HG02588 (cell line): ENCODE measurements around the gene CNNM4.
A peak's percentile ranks its signal among the peaks of the same experiment; 100 is the strongest.

Experiments
- ATAC-seq: cut with Tn5 transposase; IDR thresholded peaks from one replicate; pipeline ENCODE4 v1.9.1; 2021; ENCODE audit warnings: mild to moderate bottlenecking, moderate library complexity; ENCODE audit not compliant: unreplicated experiment

CNNM4 gene

GRCh38 chr2:96758987-96759386 lies 1.7 kb upstream of the CNNM4 start:
- ATAC-seq: no peak

DNA sequence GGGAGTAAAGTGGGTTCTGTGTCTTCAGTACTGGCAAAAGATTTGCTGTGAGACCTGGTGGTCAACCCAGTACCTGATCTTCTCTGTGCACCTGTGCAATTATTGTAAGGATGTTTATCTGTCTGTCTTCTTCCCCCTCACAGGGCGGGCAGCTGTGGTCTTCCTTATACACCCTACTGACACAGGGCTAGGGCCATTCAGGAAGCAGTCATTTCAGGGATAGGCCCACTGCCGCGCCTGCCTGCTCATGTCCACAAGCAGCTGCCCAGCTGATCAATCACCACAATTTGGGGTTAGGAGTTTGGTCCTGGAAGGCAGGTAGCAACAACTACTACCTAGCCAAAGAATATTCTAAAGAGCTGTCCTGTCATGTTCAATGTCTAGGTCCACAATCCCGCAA lies 1.2 kb upstream of the CNNM4 start:
- no peak for ATAC-seq

DNA sequence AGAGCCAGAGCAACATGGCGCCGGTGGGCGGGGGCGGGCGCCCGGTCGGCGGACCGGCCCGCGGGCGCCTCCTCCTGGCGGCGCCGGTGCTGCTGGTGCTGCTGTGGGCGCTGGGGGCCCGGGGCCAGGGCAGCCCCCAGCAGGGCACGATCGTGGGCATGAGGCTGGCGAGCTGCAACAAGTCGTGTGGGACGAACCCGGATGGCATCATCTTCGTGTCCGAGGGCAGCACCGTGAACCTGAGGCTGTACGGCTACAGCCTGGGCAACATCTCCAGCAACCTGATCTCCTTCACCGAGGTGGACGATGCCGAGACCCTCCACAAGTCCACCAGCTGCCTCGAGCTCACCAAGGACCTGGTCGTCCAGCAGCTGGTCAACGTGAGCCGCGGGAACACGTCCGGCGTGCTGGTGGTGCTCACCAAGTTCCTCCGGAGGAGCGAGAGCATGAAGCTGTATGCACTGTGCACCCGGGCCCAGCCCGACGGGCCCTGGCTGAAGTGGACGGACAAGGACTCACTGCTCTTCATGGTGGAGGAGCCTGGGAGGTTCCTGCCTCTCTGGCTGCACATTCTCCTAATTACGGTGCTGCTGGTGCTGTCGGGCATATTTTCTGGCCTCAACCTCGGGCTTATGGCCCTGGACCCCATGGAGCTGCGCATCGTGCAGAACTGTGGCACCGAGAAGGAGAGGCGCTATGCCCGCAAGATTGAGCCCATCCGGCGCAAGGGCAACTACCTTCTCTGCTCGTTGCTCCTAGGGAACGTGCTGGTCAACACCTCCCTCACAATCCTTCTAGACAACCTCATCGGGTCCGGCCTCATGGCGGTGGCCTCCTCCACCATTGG lies 507 bp downstream of the CNNM4 start:
- peak; percentile 10 for ATAC-seq

GRCh38 chr2:96762529-96763311 lies 2.0 kb downstream of the CNNM4 start:
- no peak for ATAC-seq

GRCh38 chr2:96763511-96764252 lies 3.0 kb downstream of the CNNM4 start:
- no peak for ATAC-seq

- ATAC-seq: no peak
Measured at GRCh38 chr2:96764253-96764637, 3.5 kb downstream of the CNNM4 start.

DNA sequence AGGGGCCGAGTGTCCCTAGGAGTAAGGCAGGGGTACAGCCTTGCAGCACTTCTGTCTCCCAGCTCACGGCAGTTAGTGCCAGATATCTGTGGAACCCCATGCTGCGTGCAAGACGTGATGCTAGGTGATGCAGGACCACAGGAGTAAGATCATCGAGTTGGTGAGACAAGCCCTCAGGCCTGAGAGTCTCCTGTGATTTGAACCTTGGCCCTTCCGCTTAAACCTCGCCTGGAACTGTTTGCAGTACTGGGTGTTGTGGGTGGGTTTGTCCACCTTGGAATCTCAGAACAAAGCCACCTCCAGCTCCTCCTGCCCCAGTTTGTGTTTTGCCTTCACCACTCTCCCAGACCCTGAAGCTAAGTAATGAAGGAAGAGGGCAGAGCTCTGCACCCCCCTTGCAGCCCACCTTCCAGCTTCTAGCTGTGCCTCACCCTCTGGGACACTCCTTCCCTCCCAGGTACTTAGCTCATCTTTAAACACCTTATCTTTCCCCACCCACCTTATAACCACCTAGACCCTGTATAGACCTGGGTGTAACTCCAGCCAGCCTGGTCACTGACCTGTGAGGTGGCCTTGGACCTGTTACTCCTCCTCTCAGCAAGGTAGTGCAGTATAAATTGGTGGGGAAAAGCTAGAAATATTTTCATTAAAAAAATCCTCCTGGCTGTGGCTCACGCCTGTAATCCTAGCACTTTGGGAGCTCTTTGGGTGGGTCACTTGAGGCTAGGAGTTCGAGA lies 6.6 kb downstream of the CNNM4 start:
- ATAC-seq: no peak

GRCh38 chr2:96768083-96768561 lies 7.4 kb downstream of the CNNM4 start:
- ATAC-seq: no peak

DNA sequence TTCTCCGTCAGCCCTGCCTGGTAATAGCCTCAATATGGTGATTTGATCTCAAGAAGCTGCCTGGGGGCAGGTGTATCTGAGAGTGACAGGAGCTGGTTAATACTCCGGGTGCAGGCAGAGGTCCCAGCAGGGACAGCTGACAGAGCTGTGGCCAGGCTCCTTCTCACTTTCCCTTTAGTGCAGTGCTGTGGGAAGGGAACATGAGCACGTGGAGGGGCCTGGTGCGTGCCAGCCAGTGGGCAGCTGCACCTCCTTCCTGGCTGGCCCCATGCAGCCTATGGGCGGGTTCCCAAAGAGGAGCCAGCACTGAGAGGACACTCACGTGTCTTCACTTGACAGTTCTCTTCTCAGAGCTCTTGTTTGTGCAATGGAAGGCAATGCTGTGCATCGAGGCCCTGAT lies 9.1 kb downstream of the CNNM4 start:
- no peak for ATAC-seq

DNA sequence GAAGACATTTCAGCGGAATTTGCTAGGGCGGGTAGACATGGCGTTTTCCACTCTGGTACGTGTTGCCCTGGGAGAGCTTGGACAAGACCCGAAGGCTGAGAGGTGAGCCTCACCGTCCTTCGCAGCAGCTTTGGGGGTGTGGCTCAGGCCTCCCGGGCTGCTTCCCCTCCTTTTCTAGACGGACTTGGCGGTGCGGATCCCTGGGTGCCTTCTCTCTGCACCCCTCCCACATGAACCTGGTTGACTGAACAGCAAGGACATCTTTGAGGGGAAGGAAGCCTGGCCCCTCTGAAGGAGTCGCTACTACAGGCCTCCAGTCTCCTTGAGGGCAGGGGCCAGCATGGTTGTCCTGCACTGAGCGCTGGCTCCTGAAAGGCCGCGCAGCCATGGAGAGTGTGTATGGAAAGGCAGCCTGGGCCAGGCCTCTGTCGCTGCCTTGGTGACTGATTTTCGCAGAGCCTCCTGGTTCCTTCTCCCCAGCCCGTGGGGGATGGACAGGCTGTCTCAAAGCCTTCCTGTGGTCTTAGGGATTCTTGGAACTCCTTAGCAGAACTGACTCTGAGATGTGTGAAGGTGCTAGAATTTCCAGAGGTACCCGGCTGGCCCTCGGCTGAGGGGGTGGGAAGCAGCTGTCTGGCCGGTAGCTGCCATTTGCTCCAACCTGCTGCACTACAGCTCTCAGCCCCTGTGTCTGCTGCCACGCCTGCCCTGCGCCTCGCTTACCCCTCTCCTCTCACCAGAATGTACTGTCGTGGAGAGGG lies 9.9 kb downstream of the CNNM4 start:
- no peak for ATAC-seq

DNA sequence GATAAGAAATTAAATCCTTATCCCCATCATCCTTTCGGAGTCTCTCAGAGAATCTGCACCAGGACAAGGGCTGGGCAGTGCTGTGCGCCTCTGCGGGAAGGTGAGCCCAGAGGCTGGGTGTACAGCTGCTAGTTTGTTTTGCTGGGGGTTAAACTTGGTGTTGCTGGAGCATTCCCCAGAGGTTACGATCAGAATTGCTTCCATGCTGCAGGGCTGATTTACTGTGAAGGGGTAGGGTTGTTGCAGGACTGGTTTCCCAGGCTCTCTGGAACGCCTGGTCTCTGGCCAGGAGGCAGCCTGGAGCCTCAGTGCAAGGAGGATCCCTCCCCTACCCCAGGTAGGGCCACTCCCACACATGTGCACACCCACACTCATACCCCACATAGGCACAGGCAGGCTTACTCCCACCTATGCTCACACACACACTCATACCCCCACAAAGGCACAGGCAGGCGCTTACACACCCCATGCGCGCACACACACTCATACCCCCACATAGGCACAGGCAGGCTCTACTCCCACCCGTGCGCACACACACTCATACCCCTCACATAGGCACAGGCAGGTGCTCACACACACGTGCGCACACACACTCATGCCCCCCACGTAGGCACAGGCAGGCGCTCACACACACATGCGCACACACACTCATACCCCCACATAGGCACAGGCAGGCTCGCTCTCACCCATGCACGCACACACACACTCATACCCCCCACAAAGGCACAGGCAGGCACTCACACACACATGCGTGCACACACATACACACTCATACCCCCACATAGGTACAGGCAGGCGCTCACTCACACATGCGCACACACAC lies 11.3 kb downstream of the CNNM4 start:
- no peak for ATAC-seq

DNA sequence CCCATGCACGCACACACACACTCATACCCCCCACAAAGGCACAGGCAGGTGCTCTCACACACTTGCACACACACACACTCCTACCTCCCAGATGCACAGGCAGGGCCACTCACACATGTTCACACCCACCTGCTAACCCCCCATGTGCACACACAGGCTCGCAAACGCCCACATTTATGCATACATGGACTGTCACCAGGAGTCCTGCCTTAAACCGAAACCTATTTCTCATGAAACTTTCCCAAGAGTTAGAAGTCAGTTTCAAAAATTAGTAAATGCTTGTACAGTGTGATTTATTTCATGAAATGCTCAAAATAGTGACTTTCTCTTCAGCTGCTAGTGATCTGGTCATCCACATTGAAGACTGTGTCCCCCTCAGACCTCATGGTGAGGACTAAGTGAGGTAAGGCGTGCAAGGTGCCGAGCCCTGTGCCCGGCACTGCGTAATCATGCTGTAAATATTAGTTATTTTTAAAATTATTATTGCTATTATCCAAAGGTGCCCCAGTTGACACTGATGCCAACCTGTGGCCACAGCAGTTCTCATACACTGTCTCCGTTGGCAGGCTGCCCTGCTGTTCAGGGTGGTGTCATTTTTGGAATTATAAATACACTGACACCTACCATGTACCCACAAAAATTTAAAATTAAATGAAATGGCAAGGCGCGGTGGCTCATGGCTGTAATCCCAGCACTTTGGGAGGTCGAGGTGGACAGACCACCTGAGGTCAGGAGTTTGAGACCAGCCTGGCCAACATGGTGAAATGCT lies 12.4 kb downstream of the CNNM4 start:
- ATAC-seq: peak; percentile 44

GRCh38 chr2:96773922-96774321 lies 13.2 kb downstream of the CNNM4 start:
- no peak for ATAC-seq

DNA sequence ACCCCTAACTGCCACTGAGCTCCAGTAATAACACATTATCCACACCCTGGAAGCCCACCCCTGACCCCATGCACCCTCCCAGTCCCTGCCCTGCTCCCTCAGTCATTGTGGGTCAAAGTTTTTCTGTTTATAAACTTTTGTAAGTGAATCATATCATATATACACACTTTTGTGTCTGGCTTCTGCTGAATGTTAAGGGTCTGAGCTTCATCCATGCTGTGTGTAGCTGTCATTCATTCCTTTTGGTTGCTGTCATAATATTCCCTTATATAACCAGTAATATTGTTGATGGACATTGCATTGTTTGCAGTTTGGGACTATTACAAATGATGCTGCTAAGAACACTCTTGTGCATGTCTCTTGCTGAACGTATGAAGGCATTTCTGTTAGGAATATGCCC lies 14.5 kb downstream of the CNNM4 start:
- no peak for ATAC-seq

DNA sequence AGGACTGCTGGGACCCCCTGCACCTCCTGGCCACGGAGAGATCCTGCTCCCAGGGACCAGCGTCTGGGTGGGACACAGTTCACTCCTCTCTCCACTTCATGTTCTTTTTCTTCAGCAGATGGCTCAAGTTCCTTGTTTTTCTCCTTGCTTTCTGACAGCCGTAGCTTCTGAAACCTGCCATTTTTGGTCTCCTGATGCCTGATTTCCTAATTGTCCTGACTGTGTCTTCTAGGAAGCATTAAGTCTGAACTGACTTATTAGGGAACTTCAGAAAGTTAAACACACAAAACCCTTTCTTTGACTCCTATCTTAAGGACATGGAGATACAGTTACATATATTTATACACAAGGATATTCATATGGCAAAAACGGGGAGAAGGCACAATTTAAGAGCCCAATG lies 22.7 kb downstream of the CNNM4 start:
- no peak for ATAC-seq

DNA sequence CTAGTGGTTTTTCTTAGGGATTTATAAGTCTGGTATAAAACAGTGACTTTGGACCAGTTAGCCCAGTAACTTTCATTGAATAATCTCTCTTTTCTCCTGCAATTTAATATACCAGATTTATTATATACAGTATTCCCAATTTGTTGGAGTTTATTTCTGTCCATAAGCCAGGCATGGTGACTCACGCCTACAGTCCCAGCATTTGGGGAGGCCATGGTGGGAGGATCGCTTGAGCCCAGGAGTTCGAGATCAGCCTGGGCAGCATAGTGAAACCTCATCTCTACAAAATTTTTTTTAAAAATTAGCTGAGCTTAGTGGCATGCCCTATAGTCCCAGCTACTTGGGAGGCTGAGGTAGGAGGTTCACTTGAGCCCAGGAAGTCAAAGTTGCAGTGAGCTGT lies 26.7 kb downstream of the CNNM4 start:
- ATAC-seq: no peak

- no peak for ATAC-seq
Measured at GRCh38 chr2:96788442-96789244, 27.9 kb downstream of the CNNM4 start.

- ATAC-seq: no peak
Measured at GRCh38 chr2:96789245-96789617, 28.5 kb downstream of the CNNM4 start.
